Stomach (tissue), 4 donors: ENCODE data around the gene MFSD12.

ENCODE experiments used
- CTCF ChIP-seq, 7 experiments: fragments of 450-650 bp in 4 of 7; fragments of 200-600 bp in 3 of 7; sonication (generic) in 3 of 7; IDR thresholded peaks; one replicate each; pipeline ENCODE4 v1.5.1; 2016 to 2019; ENCODE audit warnings: antibody characterized with exemption in 7 of 7, control low read depth in 2 of 7, mild to moderate bottlenecking in 1 of 7
- POLR2A ChIP-seq, 4 donors: fragments of 450-650 bp; IDR thresholded peaks; one replicate each; pipeline ENCODE4 v1.6.1; 2016; ENCODE audit warnings: antibody characterized with exemption in 4 of 4, control low read depth in 2 of 4, mild to moderate bottlenecking in 1 of 4, moderate library complexity in 1 of 4
- POLR2AphosphoS5 ChIP-seq, 3 donors: sonication (generic); formaldehyde crosslinking; IDR thresholded peaks; one replicate each; pipeline ENCODE4 v1.6.1; 2016; ENCODE audit warnings: antibody characterized with exemption in 3 of 3

GRCh38 chr19:3604227-3604986 is 47.0 kb upstream of the MFSD12 start:
- TF ChIP-seq CTCF (IDR thresholded peaks at IDR 0.05) (no peak), POLR2A (IDR thresholded peaks at IDR 0.05) (no peak), POLR2AphosphoS5 (IDR thresholded peaks at IDR 0.05) (no peak)
